Measurements from ENCODE around the gene UBAC2. TPM values are rescaled to one million over a fixed set of nuclear protein-coding genes. Genes with fewer than 3 reads are reported as not detected.

Gene UBAC2, protein sequence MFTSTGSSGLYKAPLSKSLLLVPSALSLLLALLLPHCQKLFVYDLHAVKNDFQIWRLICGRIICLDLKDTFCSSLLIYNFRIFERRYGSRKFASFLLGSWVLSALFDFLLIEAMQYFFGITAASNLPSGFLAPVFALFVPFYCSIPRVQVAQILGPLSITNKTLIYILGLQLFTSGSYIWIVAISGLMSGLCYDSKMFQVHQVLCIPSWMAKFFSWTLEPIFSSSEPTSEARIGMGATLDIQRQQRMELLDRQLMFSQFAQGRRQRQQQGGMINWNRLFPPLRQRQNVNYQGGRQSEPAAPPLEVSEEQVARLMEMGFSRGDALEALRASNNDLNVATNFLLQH
- total RNA-seq (57.2 TPM), polyA plus RNA-seq (53.1 TPM)

DNA sequence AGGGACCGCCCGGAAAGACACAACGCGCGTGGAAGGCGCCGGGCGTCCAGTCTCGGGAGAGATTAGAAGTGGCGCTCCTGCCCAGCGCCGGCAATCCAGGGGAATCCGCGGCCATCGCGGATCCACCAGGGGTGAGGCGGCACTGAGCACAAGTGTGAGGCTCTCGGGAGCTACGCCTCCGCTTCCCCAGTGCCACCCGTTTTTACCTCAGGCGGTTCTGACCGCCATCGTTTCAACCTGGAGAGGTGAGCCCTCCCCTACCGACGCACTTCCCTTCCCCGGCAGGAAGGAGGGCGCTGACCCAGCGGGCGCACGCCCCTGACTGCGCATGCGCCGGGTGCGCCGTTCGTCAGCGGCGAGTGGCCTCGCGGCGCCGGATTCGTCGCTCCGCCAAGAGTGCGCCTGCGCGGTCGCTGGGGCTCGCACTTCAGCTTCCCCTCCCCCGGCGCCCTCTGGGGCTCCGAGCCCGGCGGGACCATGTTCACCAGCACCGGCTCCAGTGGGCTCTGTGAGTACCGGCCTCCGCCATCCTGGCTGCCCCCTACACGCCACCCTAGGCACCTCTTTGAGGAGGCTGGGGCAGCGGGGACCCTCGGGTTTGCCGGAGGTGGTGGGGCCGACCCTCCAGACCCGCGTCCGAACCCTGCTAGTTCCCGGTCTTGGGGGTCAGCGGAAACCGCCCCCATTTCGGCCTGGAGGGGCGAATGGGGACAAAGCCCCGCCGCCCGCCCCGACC lies at the start of gene UBAC2:
TSS of gene UBAC2 (plus strand) at position 423 of the 736 bp plus-strand sequence. CDS start at position 478, 55 bp downstream.
- peak; percentile 76 for DNase-seq (ENCODE audit: extremely low spot score)
- Histone ChIP-seq H3K4me1 (ENCODE audit: insufficient read depth) (no peaks in the 10 kb centered on the region), H3K36me3 (ENCODE audit: insufficient read depth) (no peaks in the 10 kb centered on the region), H3K4me3 (ENCODE audit: low read depth, low read length) (peak within 1 kb of the TSS; percentile 85), H3K27ac (ENCODE audit: low read depth) (peak within 1 kb of the TSS; percentile 99)
- under 1% methylated on average over 76 of the region's 76 CpGs for WGBS

DNA sequence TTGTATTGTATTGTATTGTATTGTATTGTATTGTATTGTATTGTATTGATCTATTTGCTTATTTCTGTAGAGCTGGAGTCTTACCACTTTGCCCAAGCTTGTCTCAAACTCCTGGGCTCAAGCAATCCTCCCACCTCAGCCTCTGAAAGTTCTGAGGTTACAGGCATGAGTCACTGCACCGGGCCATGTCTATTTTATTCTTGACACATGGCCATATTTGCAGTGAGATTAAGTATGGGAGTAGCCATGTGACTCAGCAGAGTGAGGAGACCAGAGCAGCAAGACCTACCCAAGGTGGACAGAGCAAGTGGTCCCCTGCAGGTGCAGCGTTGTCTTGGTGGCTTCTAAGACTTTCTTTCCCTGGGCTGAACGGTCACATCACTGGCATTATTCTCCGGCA lies 49.1 kb upstream of the UBAC2 start:
- Histone ChIP-seq H3K27ac (ENCODE audit: low read depth) (no peak overlapping the region), H3K4me3 (ENCODE audit: low read depth, low read length) (no peak overlapping the region), H3K4me1 (ENCODE audit: insufficient read depth) (no peaks in the 10 kb centered on the region), H3K36me3 (ENCODE audit: insufficient read depth) (no peaks in the 10 kb centered on the region)
- no peak for DNase-seq (ENCODE audit: extremely low spot score)
- WGBS = 86% methylated on average over 4 of the region's 4 CpGs

GRCh38 chr13:99153219-99153618 lies 47.4 kb upstream of the UBAC2 start:
- Histone ChIP-seq H3K36me3 (ENCODE audit: insufficient read depth) (no peaks in the 10 kb centered on the region), H3K27ac (ENCODE audit: low read depth) (no peak overlapping the region), H3K4me3 (ENCODE audit: low read depth, low read length) (no peak overlapping the region), H3K4me1 (ENCODE audit: insufficient read depth) (no peaks in the 10 kb centered on the region)
- 89% methylated on average over 1 of the region's 1 CpG for WGBS
- no peak for DNase-seq (ENCODE audit: extremely low spot score)

DNA sequence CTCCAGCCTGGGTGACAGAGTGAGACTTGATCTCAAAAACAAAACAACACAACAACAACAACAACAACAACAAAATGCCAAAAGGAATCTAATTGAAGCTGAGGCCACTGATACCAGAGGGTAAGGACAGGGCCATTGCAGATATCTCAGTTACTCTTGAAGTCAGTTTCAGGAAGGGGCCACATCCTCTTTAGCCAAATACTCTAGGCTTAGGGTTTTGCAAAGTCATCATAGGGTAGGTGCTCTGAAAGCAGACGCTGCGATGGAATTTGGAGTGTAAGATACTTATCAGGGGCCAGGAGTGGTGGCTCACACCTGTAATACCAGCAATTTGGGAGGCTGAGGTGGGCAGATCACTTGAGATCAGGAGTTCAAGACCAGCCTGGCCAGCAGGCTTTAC lies 46.6 kb upstream of the UBAC2 start:
- Histone ChIP-seq H3K4me1 (ENCODE audit: insufficient read depth) (no peaks in the 10 kb centered on the region), H3K36me3 (ENCODE audit: insufficient read depth) (no peaks in the 10 kb centered on the region), H3K4me3 (ENCODE audit: low read depth, low read length) (no peak overlapping the region), H3K27ac (ENCODE audit: low read depth) (no peak overlapping the region)
- WGBS = 84% methylated on average over 2 of the region's 2 CpGs
- DNase-seq (ENCODE audit: extremely low spot score) = no peak

- Histone ChIP-seq H3K4me1 (ENCODE audit: insufficient read depth) (no peaks in the 10 kb centered on the region), H3K36me3 (ENCODE audit: insufficient read depth) (no peaks in the 10 kb centered on the region), H3K27ac (ENCODE audit: low read depth) (no peak overlapping the region), H3K4me3 (ENCODE audit: low read depth, low read length) (no peak overlapping the region)
- 93% methylated on average over 5 of the region's 5 CpGs for WGBS
- no peak for DNase-seq (ENCODE audit: extremely low spot score)
Observed at GRCh38 chr13:99155821-99156220, 44.8 kb upstream of the UBAC2 start.

GRCh38 chr13:99157046-99157445 lies 43.6 kb upstream of the UBAC2 start:
- H3K36me3 ChIP-seq (ENCODE audit: insufficient read depth) = no peaks in the 10 kb centered on the region
- H3K27ac ChIP-seq (ENCODE audit: low read depth) = no peak overlapping the region
- no peak overlapping the region for H3K4me3 ChIP-seq (ENCODE audit: low read depth, low read length)
- H3K4me1 ChIP-seq (ENCODE audit: insufficient read depth) = no peaks in the 10 kb centered on the region
- 59% methylated on average over 5 of the region's 5 CpGs for WGBS
- DNase-seq (ENCODE audit: extremely low spot score) = no peak

DNA sequence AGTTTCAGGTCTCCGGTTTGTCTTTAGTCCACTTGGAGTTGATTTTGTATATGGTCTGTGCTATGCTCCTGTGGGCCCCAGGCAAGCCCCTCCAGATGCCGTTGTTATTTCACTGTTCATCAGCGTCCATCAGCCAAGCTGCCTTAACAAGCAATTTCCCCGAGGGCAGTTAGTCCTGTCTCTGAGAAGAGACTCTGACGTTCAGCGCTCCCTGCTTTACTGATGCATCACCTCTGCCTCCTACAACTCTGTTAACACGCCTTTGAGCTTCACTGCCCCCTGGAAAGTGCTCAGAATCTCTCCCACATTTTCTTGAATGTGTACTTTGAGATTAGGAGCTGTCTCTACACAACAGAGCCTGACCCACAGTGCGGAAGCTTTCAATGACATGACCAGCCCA lies 41.8 kb upstream of the UBAC2 start:
- no peak for DNase-seq (ENCODE audit: extremely low spot score)
- WGBS = 53% methylated on average over 8 of the region's 8 CpGs
- H3K36me3 ChIP-seq (ENCODE audit: insufficient read depth) = no peaks in the 10 kb centered on the region
- no peaks in the 10 kb centered on the region for H3K4me1 ChIP-seq (ENCODE audit: insufficient read depth)
- H3K27ac ChIP-seq (ENCODE audit: low read depth) = no peak overlapping the region
- H3K4me3 ChIP-seq (ENCODE audit: low read depth, low read length) = no peak overlapping the region

DNA sequence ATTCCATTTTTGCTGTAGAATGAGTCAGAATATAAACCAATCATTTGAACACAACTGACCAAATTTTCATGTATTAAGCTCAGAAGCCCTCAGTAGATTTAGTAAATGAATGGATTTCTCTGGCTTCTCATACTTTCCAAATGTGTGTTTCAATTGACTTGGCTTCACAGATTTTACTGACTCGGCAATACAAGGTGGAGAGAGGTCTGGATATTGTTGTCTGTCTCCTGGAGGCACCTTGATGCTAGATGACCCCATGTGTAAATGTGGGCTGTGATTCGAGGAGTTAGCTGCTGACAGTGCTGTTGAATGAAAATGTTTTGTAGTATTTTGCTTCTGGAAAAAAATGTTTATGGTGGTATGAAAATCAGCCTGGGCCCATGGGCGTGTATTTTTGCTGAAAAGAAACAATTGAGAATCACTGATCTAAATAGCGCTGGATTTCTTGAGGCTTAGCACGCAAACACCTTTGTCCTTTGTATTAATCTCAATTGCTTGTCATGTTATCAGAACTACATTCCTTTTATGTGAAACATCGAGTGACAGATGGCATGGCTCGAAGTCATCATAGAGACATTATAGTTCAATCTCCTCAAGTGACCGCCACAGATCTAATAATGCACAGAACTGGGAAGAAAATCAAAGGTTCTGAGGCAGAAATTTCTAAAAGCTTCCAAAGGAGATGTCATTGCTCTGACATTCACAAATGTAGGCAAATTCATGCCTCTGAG lies 41.2 kb upstream of the UBAC2 start:
- Histone ChIP-seq H3K4me3 (ENCODE audit: low read depth, low read length) (no peak overlapping the region), H3K36me3 (ENCODE audit: insufficient read depth) (no peaks in the 10 kb centered on the region), H3K4me1 (ENCODE audit: insufficient read depth) (no peaks in the 10 kb centered on the region), H3K27ac (ENCODE audit: low read depth) (no peak overlapping the region)
- 65% methylated on average over 8 of the region's 8 CpGs for WGBS
- no peak for DNase-seq (ENCODE audit: extremely low spot score)

DNA sequence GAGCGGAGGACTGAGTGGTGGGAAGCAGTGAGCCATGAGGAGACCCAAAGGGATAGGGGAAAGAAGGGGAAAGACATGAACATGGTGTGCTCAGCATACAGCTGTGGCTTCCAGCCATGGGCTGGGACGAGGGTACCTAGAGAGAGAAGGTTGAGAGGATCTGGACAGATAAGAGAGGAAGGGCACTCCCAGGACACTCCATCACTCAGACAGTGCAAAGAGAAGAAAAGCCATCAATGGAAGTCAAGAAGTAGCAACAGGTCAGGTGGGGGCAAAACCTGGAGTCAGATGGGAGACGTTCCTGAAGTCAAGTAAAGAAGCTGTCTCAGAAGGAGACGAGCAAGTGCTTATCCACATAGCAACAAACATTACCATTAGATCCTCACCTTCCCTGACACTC lies 40.2 kb upstream of the UBAC2 start:
- no peak overlapping the region for H3K27ac ChIP-seq (ENCODE audit: low read depth)
- WGBS = 82% methylated on average over 4 of the region's 4 CpGs
- DNase-seq (ENCODE audit: extremely low spot score) = no peak
- H3K4me3 ChIP-seq (ENCODE audit: low read depth, low read length) = no peak overlapping the region
- no peaks in the 10 kb centered on the region for H3K4me1 ChIP-seq (ENCODE audit: insufficient read depth)
- H3K36me3 ChIP-seq (ENCODE audit: insufficient read depth) = no peaks in the 10 kb centered on the region

- no peaks in the 10 kb centered on the region for H3K4me1 ChIP-seq (ENCODE audit: insufficient read depth)
- no peak overlapping the region for H3K27ac ChIP-seq (ENCODE audit: low read depth)
- WGBS = 82% methylated on average over 1 of the region's 1 CpG
- no peaks in the 10 kb centered on the region for H3K36me3 ChIP-seq (ENCODE audit: insufficient read depth)
- DNase-seq (ENCODE audit: extremely low spot score) = no peak
- H3K4me3 ChIP-seq (ENCODE audit: low read depth, low read length) = no peak overlapping the region
Observed at GRCh38 chr13:99161512-99161911, 39.1 kb upstream of the UBAC2 start.

DNA sequence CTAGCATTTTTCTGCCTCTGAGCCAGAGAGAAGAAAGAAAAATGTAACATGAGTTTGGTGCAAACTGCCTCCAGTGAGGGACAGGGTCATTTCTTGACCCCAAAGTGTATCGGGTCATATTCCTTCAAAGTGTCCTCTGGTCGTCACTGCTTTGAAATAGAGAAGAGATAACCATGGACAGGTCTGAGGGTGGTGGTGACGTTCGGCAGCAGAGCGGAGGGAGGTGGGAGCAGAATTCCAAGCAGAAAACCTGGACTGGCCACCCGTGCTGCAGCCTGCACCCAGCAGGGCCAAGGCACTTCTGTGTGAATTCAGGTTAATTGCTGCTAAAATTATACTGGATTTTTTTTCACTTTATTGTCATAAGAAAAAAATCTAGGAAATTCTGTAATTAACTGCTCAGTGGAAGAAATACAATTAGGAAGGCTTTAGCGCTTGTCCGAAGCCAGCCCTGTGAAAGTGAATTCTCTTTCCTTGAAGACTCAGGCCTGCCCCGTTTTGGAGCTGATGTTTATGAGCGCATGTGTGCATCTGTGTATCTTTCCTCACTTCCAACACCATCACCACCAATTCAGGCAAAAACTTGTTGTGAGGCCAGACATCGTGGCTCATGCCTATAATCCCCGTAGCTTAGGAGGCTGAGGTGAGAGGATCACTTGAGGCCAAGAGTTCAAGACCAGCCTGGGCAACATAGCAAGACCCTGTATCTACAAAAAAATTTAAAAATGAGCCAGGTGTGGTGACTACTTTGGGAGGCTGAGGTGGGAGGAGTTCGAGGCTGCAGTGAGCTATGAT lies 37.9 kb upstream of the UBAC2 start:
- Histone ChIP-seq H3K4me3 (ENCODE audit: low read depth, low read length) (no peak overlapping the region), H3K27ac (ENCODE audit: low read depth) (no peak overlapping the region), H3K36me3 (ENCODE audit: insufficient read depth) (no peaks in the 10 kb centered on the region), H3K4me1 (ENCODE audit: insufficient read depth) (no peaks in the 10 kb centered on the region)
- 69% methylated on average over 13 of the region's 13 CpGs for WGBS
- no peak for DNase-seq (ENCODE audit: extremely low spot score)

- Histone ChIP-seq H3K4me3 (ENCODE audit: low read depth, low read length) (no peak overlapping the region), H3K4me1 (ENCODE audit: insufficient read depth) (no peaks in the 10 kb centered on the region), H3K27ac (ENCODE audit: low read depth) (no peak overlapping the region), H3K36me3 (ENCODE audit: insufficient read depth) (no peaks in the 10 kb centered on the region)
- no peak for DNase-seq (ENCODE audit: extremely low spot score)
- WGBS = 80% methylated on average over 5 of the region's 5 CpGs
Observed at GRCh38 chr13:99164226-99164625, 36.4 kb upstream of the UBAC2 start.
